ENCODE data around the gene NKG7. TPM values are rescaled to one million over a fixed set of nuclear protein-coding genes. Genes with fewer than 3 reads are reported as not detected.
"Not testable (repeated sequence)": the region's sequence is repeated elsewhere in the genome, so short reads cannot be mapped to it uniquely, and the experiment has no call there.

NKG7 gene
- total RNA-seq, 1 experiment from 2014 or later = not detected

- Histone ChIP-seq H3K4me2 (ENCODE audit: low read length) (no peak overlapping the region), H3K27me3 (ENCODE audit: low read length) (peaks cover 38% of the 10 kb centered on the region), H2AFZ (ENCODE audit: low read length) (no peak overlapping the region), H3K9ac (ENCODE audit: low read length) (no peak overlapping the region), H3K9me3 (ENCODE audit: low read length) (no peaks in the 10 kb centered on the region), H3K4me1 (ENCODE audit: insufficient read depth, low read length) (no peaks in the 10 kb centered on the region), H3K4me3 (ENCODE audit: low read length) (no peak overlapping the region), H3K9me2 (replicated peaks; ENCODE audit: low read length) (no peaks in the 10 kb centered on the region), H4K20me1 (ENCODE audit: low read length) (no peaks in the 10 kb centered on the region), H3K79me2 (ENCODE audit: low read length) (no peaks in the 10 kb centered on the region), H3K27ac (ENCODE audit: low read length) (no peak overlapping the region), H3F3A (ENCODE audit: low read length, unreplicated experiment) (no peaks in the 10 kb centered on the region), H3K36me3 (ENCODE audit: low read depth, low read length) (no peaks in the 10 kb centered on the region)
- BruUV-seq (replicated peaks) = no TSS peak
- no peak for ATAC-seq
- ChIA-PET POLR2A (ENCODE audit: unreplicated experiment) (no interaction called here), CTCF (interaction anchor here (0.5 to 1.9 kb wide), 7 partner anchors 14 to 357 kb away, joined by 3 to 16 read pairs (median 3); no protein-coding TSS in a partner anchor)
- TF ChIP-seq EZH2 (IDR thresholded peaks at IDR 0.05; ENCODE audit: low read length, unreplicated experiment) = no peak
- TF ChIP-seq CTCF (conservative IDR thresholded peaks at IDR 0.05; ENCODE audit: low read depth, low read length) = no peak
- TF ChIP-seq EZH2phosphoT487 (IDR thresholded peaks at IDR 0.05; ENCODE audit: borderline replicate concordance, low read length) = no peak
- no peak for DNase-seq
- intact Hi-C loops (cut with micrococcal nuclease) = loop anchor here (1.0 to 2.0 kb wide), 2 partner anchors 17 to 236 kb away; no protein-coding TSS in a partner anchor
These were observed 49.0 kb upstream of the NKG7 start for GRCh38 chr19:51421229-51422052.

GRCh38 chr19:51420511-51420910 lies 48.1 kb upstream of the NKG7 start:
- ATAC-seq; H3K9me2 ChIP-seq (replicated peaks; ENCODE audit: low read length); H4K20me1 ChIP-seq (ENCODE audit: low read length); H3K4me2 ChIP-seq (ENCODE audit: low read length); H3K9ac ChIP-seq (ENCODE audit: low read length); POLR2A ChIA-PET (ENCODE audit: unreplicated experiment); DNase-seq; H3K4me1 ChIP-seq (ENCODE audit: insufficient read depth, low read length); BruUV-seq (replicated peaks); H3K27ac ChIP-seq (ENCODE audit: low read length); H3K4me3 ChIP-seq (ENCODE audit: low read length); intact Hi-C loops (cut with micrococcal nuclease); H3F3A ChIP-seq (ENCODE audit: low read length, unreplicated experiment); H3K79me2 ChIP-seq (ENCODE audit: low read length); H2AFZ ChIP-seq (ENCODE audit: low read length); H3K9me3 ChIP-seq (ENCODE audit: low read length); H3K36me3 ChIP-seq (ENCODE audit: low read depth, low read length): not testable (repeated sequence)
- CTCF ChIA-PET = interaction anchor here (0.6 to 1.9 kb wide), 2 partner anchors 56 to 237 kb away, joined by 3 to 16 read pairs; no protein-coding TSS in a partner anchor
- H3K27me3 ChIP-seq (ENCODE audit: low read length) = peaks cover 29% of the 10 kb centered on the region

GRCh38 chr19:51418707-51419106 lies 46.3 kb upstream of the NKG7 start:
- no peaks in the 10 kb centered on the region for H3K9me3 ChIP-seq (ENCODE audit: low read length)
- DNase-seq (no peak), ATAC-seq (no peak)
- H3K9me2 ChIP-seq (replicated peaks; ENCODE audit: low read length) = no peaks in the 10 kb centered on the region
- H2AFZ ChIP-seq (ENCODE audit: low read length) = no peak overlapping the region
- intact Hi-C loops (cut with micrococcal nuclease) = no loop called here
- no peaks in the 10 kb centered on the region for H3K79me2 ChIP-seq (ENCODE audit: low read length)
- H3K9ac ChIP-seq (ENCODE audit: low read length) = no peak overlapping the region
- no peaks in the 10 kb centered on the region for H3F3A ChIP-seq (ENCODE audit: low read length, unreplicated experiment)
- POLR2A ChIA-PET (ENCODE audit: unreplicated experiment) = no interaction called here
- no peak overlapping the region for H3K27ac ChIP-seq (ENCODE audit: low read length)
- CTCF ChIA-PET = no interaction called here
- TF ChIP-seq CTCF (conservative IDR thresholded peaks at IDR 0.05; ENCODE audit: low read depth, low read length) = no peak
- no peak for TF ChIP-seq EZH2 (IDR thresholded peaks at IDR 0.05; ENCODE audit: low read length, unreplicated experiment)
- TF ChIP-seq EZH2phosphoT487 (IDR thresholded peaks at IDR 0.05; ENCODE audit: borderline replicate concordance, low read length) = no peak
- H3K27me3 ChIP-seq (ENCODE audit: low read length) = peaks cover 33% of the 10 kb centered on the region
- no peak overlapping the region for H3K4me3 ChIP-seq (ENCODE audit: low read length)
- no peaks in the 10 kb centered on the region for H3K4me1 ChIP-seq (ENCODE audit: insufficient read depth, low read length)
- H4K20me1 ChIP-seq (ENCODE audit: low read length) = no peaks in the 10 kb centered on the region
- BruUV-seq (replicated peaks) = no TSS peak
- H3K4me2 ChIP-seq (ENCODE audit: low read length) = no peak overlapping the region
- no peaks in the 10 kb centered on the region for H3K36me3 ChIP-seq (ENCODE audit: low read depth, low read length)

Measured in PC-3 (cell line).